Measurements from ENCODE around the gene C11orf68.
"Not testable (repeated sequence)": the region's sequence is repeated elsewhere in the genome, so short reads cannot be mapped to it uniquely, and the experiment has no call there.

Gene C11orf68

GRCh38 chr11:65918211-65919140 is at the start of gene C11orf68:
C11orf68 (minus strand) TSS chr11:65919062; CDS start chr11:65919031, 31 bp downstream.
- no peak for DNase-seq (ENCODE audit: low read depth)

- no peak for DNase-seq (ENCODE audit: low read depth)
Observed at GRCh38 chr11:65967329-65967934, 48.6 kb upstream of the C11orf68 start.

- no peak for DNase-seq (ENCODE audit: low read depth)
Observed at GRCh38 chr11:65965986-65966762, 47.3 kb upstream of the C11orf68 start.

- no peak for DNase-seq (ENCODE audit: low read depth)
Observed at GRCh38 chr11:65964906-65965305, 46.0 kb upstream of the C11orf68 start.

GRCh38 chr11:65962141-65962564 is 43.3 kb upstream of the C11orf68 start:
- DNase-seq (ENCODE audit: low read depth), result no peak

DNA sequence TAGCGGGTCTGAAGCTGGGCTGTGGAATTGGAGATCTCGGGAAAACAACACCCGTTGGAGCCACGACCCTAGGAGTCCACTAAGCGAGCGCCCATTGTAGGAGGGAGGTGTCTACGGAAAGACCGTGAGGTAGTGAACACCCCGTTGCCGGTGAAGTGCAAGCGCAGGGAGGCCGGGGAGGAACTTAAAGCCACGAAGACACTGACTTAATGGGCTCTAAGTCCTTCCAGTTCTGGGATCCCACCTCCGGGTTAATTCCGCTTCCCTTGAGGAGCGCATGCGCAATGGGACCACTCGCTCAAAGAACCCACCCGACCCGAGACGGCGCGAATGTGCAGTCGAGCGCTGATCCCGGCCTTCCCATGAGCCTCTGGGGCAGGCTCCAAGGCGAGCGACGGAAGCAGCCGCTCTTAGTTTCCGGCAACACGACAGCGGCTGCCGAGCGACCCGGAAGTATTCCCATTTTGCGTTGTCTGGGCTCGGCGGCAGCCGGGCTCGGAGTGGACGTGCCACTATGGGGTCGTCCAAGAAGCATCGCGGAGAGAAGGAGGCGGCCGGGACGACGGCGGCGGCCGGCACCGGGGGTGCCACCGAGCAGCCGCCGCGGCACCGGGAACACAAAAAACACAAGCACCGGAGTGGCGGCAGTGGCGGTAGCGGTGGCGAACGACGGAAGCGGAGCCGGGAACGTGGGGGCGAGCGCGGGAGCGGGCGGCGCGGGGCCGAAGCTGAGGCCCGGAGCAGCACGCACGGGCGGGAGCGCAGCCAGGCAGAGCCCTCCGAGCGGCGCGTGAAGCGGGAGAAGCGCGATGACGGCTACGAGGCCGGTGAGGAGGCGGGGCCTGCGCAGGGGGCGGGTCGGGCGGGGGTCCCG is 42.6 kb upstream of the C11orf68 start, which contains the start of gene SART1:
SART1 (plus strand) TSS at position 468 of the 874 bp plus-strand sequence; CDS start at position 515, 47 bp downstream.
- DNase-seq (ENCODE audit: low read depth), result peak; percentile 86

DNA sequence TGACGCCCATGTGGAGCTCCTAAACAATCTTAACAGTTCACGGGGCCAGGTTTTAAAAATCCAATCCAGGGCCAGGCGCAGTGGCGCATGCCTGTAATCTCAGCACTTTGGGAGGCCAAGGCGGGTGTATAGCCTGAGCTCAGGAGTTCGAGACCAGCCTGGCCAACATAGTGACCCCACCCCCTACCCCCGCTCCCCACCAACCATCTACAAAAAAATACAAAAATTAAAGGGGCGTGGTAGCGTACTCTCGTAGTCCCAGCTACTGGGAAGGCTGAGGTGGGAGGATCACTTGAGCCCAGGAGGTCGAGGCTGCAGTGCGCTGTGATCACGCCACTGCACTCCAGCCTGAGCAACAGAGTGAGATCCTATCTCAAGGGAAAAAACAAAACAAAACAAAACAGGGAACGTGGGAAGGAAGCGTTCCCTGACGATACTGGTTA is 42.0 kb upstream of the C11orf68 start:
- DNase-seq (ENCODE audit: low read depth), result no peak

DNA sequence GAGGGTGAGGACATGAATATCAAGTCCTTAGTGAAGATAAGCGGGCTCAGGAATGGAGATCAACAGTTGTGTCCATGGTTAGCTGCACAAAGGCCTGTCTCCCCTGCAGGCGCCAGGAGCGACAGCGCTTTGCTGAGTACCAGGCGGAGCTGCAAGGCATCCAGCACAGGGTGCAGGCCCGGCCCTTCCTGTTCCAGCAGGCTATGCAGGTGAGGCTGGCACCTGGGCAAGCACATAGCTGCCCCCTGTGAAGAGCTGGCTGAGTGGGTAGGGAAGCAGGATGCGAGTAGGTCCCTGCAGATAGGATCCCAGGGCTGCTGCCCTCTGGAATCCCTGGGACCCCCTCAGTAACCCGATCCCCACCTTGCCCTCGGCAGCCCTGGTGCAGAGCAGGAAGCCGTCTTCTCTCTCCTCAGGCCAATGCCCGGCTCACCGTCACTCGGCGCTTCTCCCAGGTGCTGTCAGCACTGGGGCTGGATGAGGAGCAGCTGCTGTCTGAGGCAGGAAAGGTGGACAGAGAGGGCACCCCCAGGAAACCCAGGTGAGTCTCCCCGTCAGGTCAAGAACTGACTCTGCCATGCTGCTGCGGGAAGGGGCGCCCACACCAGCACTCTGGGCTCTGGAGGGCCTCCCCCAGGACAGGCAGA is 40.0 kb upstream of the C11orf68 start:
- no peak for DNase-seq (ENCODE audit: low read depth)

DNA sequence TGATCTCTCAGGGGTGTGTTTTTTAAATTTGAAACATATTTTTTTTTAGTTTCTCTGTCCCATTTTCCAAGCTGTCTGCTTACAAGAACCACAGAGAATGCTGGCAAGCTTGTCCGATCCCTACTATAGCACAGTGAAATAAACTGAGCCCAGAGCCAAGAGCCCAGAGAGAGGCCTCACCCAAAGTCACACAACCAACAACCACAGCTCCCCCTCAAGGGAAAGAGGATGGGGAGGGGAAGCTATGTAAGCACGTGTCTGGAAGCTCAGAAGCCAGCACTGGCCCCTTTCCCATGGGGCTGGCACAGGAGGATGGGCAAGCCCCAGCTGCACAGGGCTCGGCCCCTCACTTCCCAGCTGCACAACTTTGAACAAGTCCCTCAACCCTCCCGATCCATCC is 39.4 kb upstream of the C11orf68 start:
- DNase-seq (ENCODE audit: low read depth), result no peak

GRCh38 chr11:65954771-65955170 is 35.9 kb upstream of the C11orf68 start:
- DNase-seq (ENCODE audit: low read depth), result no peak

DNA sequence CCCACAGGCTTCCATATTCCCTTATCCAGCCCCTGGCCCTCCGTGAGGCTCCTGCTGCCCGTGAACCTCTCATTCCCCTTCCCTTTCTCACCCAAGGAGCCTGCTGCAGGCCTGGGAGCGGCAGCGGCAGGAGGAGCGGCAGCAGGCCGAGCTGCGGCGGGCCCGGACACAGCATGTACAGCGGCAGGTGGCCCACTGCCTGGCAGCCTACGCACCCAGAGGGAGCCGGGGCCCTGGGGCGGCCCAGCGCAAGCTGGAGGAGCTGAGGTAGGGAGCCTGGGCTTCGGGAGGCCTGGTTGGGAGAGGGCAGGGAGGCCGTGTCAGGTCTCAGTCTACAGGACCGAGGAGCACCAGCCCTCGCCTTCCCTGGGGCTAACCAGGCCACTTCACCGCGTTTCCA is 34.6 kb upstream of the C11orf68 start:
- no peak for DNase-seq (ENCODE audit: low read depth)

DNA sequence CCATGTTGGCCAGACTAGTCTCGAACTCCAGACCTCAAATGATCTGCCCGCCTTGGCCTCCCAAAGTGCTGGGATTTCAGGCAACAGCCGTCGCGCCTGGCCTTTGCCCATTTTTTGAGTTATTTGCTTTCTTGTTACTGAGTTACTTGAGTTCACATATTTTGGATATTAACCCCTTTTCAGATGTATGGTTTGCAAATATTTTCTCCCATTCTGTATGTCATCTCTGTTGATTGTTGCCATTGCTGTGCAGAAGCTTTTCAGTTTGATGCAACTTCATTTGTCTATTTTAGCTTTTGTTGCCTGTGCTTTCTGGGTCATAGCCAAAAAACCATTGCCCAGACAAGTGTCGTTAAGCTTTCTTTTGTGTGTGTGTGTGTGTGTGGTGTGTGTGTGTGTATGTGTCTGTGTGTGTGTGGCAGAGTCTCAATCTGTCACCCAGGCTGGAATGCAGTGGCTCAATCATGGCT is 33.2 kb upstream of the C11orf68 start:
- no peak for DNase-seq (ENCODE audit: low read depth)

- not testable (repeated sequence) for DNase-seq (ENCODE audit: low read depth)
Observed at GRCh38 chr11:65951641-65952040, 32.8 kb upstream of the C11orf68 start.

DNA sequence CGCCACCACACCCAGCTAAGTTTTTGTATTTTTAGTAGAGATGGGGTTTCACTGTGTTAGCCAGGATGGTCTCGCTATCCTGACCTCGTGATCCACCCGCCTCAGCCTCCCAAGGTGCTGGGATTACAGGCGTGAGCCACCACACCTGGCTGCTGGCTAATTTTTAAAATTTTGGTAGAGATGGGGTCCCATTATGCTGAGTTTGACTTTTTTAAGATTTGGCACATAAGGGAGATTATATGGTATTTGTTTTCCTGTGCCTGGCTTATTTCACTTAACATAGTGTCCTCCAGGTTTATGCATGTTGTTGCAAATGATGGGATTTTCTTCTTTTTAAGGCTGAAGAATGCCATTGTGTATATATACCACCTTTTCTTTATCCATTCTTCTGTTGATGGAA is 31.8 kb upstream of the C11orf68 start:
- DNase-seq (ENCODE audit: low read depth), result not testable (repeated sequence)

- no peak for DNase-seq (ENCODE audit: low read depth)
Observed at GRCh38 chr11:65947603-65948125, 28.8 kb upstream of the C11orf68 start.

DNA sequence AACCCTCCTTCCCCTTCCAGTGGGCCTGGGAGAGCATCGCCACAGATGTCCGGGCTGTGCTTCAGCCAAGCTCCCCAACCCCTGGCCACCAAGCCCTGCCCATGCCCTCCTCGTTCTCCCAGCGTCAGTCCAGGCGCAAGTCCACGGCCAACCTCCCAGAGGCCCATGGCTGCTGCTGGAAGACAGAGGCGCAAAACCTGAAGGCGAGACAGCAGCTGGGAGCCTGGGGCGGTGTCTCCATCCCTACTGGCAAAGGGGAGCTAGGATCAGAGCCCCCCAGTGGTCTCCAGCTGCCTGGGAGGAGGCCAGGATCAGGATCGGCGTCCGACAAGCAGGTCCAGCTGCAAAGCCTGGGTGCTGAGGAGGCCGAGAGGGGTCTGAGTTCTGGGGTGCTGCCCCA is 28.3 kb upstream of the C11orf68 start:
- DNase-seq (ENCODE audit: low read depth), result no peak

GRCh38 chr11:65946655-65947054 is 27.8 kb upstream of the C11orf68 start:
- no peak for DNase-seq (ENCODE audit: low read depth)

GRCh38 chr11:65945941-65946558 is 27.2 kb upstream of the C11orf68 start:
- DNase-seq (ENCODE audit: low read depth), result no peak

DNA sequence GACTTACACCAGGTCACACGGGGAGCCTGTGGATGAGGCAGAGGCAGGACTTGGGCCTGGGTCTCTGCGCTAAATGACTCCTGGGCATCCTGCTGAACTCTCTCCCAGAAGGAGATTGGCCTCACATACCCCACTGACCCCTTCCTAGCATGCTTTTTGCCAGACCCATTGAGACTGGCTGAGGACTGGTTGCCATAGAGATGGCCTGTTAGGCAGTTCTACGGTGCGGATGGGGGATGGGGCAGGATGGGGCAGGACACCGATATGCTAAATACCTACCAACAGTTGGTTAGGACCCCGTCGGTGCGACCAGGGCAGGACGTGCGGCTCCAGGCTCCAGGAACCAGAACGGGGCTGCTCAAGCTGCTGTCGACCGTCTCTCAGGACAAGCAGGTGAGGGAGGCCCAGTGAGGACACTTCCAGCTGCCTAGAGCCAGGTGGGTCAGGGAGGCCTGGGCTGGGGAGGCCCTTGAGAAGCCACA is 26.6 kb upstream of the C11orf68 start, which contains the start of gene TSGA10IP:
TSGA10IP (plus strand) TSS at position 51 of the 482 bp plus-strand sequence; CDS start at position 247, 196 bp downstream.
- no peak for DNase-seq (ENCODE audit: low read depth)

- DNase-seq (ENCODE audit: low read depth), result no peak
Observed at GRCh38 chr11:65944767-65945166, 25.9 kb upstream of the C11orf68 start.
